Tibial artery (tissue), 4 donors: ENCODE data around the gene FBXL14.

ENCODE experiments used
- DNase-seq, 2 donors: peaks; one replicate each; pipeline ENCODE4 v3.0.0-alpha.2; 2019
- H3K27ac ChIP-seq, 2 donors: fragments of 200-600 bp; sonication (generic) in 1 of 2; 1 replicate in 1 of 2; 2 replicates in 1 of 2; pipeline ENCODE4 v1.5.1; 2018 to 2019; ENCODE audit warnings: mild to moderate bottlenecking in 1 of 2
- H3K27me3 ChIP-seq, 2 donors: fragments of 200-600 bp; sonication (generic) in 1 of 2; one replicate each; pipeline versions ENCODE4 v1.5.1 to v1.6.0; 2016 to 2019
- H3K36me3 ChIP-seq, 3 donors: fragments of 200-600 bp; sonication (generic) in 2 of 3; one replicate each; pipeline ENCODE4 v1.5.1; 2016 to 2019; ENCODE audit warnings: mild to moderate bottlenecking in 2 of 3
- H3K4me1 ChIP-seq, 4 donors: fragments of 200-600 bp; sonication (generic) in 2 of 4; 1 replicate in 3 of 4; 2 replicates in 1 of 4; pipeline ENCODE4 v1.5.1; 2016 to 2019
- H3K4me3 ChIP-seq, 2 donors: fragments of 200-600 bp; sonication (generic) in 1 of 2; 1 replicate in 1 of 2; 2 replicates in 1 of 2; pipeline ENCODE4 v1.5.1; 2018 to 2019; ENCODE audit warnings: mild to moderate bottlenecking in 2 of 2
- H3K9me3 ChIP-seq, 3 donors: fragments of 200-600 bp; sonication (generic) in 1 of 3; one replicate each; pipeline ENCODE4 v1.5.1; 2016 to 2019
- CTCF ChIP-seq, 2 experiments: fragments of 200-600 bp in 1 of 2; fragments of 450-650 bp in 1 of 2; IDR thresholded peaks; one replicate each; pipeline ENCODE4 v1.5.1; 2017 to 2019; ENCODE audit warnings: antibody characterized with exemption in 2 of 2, mild to moderate bottlenecking in 1 of 2, moderate library complexity in 1 of 2
- intact Hi-C: fragments of 100-400 bp; cut with DNase I; formaldehyde crosslinking; loops from one replicate; pipeline ENCODE4 v1.15.0; 2023; ENCODE audit warnings: low total_unique reads

FBXL14 gene

GRCh38 chr12:1595690-1596347 lies 1.4 kb upstream of the FBXL14 start:
- no peak for DNase-seq
- Histone ChIP-seq H3K9me3 (no peaks in the 10 kb centered on the region), H3K4me3 (peak overlapping the region; percentile 84 to 96), H3K4me1 (peaks cover 0 to 35% (median 24%) of the 10 kb centered on the region in 4 donors), H3K27ac (peak overlapping the region; percentile 89 to 93), H3K36me3 (no peaks in the 10 kb centered on the region), H3K27me3 (no peaks in the 10 kb centered on the region)
- TF ChIP-seq CTCF (IDR thresholded peaks at IDR 0.05), result no peak
- intact Hi-C loops, result loop anchor here (10.0 kb wide), 2 partner anchors 601 to 1031 kb away; partner anchors contain the start of gene ERC1

GRCh38 chr12:1595026-1595561 lies 713 bp upstream of the FBXL14 start:
- intact Hi-C loops, result loop anchor here (10.0 kb wide), 2 partner anchors 600 to 1030 kb away; partner anchors contain the start of gene ERC1

GRCh38 chr12:1594006-1594260 lies 448 bp downstream of the FBXL14 start:
- DNase-seq, result no peak
- no peak for TF ChIP-seq CTCF (IDR thresholded peaks at IDR 0.05)
- Histone ChIP-seq H3K36me3 (no peaks in the 10 kb centered on the region), H3K4me1 (peaks cover 0 to 53% (median 27%) of the 10 kb centered on the region in 4 donors), H3K27me3 (no peaks in the 10 kb centered on the region), H3K9me3 (no peaks in the 10 kb centered on the region), H3K27ac (peak overlapping the region; percentile 89 to 93), H3K4me3 (peak overlapping the region; percentile 84 to 96)
- intact Hi-C loops, result loop anchor here (10.0 kb wide), 2 partner anchors 599 to 1029 kb away; partner anchors contain the start of gene ERC1

More at GRCh38 chr12:1595026-1595561, 713 bp upstream of the FBXL14 start:
- H3K4me3 ChIP-seq, result peak overlapping the region; percentile 84 to 96
- no peak for DNase-seq
- TF ChIP-seq CTCF (IDR thresholded peaks at IDR 0.05), result no peak
- no peaks in the 10 kb centered on the region for H3K36me3 ChIP-seq
- H3K27me3 ChIP-seq, result no peaks in the 10 kb centered on the region
- peaks cover 0 to 42% (median 27%) of the 10 kb centered on the region in 4 donors for H3K4me1 ChIP-seq
- no peaks in the 10 kb centered on the region for H3K9me3 ChIP-seq
- H3K27ac ChIP-seq, result peak overlapping the region; percentile 89 to 93

GRCh38 chr12:1593174-1594005 lies 991 bp downstream of the FBXL14 start:
- no peaks in the 10 kb centered on the region for H3K27me3 ChIP-seq
- peak overlapping the region; percentile 84 to 96 for H3K4me3 ChIP-seq
- H3K27ac ChIP-seq, result peak overlapping the region; percentile 89 to 93
- peaks cover 0 to 58% (median 29%) of the 10 kb centered on the region in 4 donors for H3K4me1 ChIP-seq
- TF ChIP-seq CTCF (IDR thresholded peaks at IDR 0.05), result no peak
- no peaks in the 10 kb centered on the region for H3K36me3 ChIP-seq
- intact Hi-C loops, result loop anchor here (10.0 kb wide), 2 partner anchors 599 to 1029 kb away; partner anchors contain the start of gene ERC1
- no peaks in the 10 kb centered on the region for H3K9me3 ChIP-seq
- peak in 1 of 2 donors; percentile 76 for DNase-seq

GRCh38 chr12:1592444-1593173 lies 1.8 kb downstream of the FBXL14 start:
- H3K36me3 ChIP-seq, result no peaks in the 10 kb centered on the region
- DNase-seq, result no peak
- peaks cover 0 to 66% (median 33%) of the 10 kb centered on the region in 4 donors for H3K4me1 ChIP-seq
- H3K9me3 ChIP-seq, result no peaks in the 10 kb centered on the region
- H3K4me3 ChIP-seq, result peak overlapping the region; percentile 84 to 96
- H3K27me3 ChIP-seq, result no peaks in the 10 kb centered on the region
- peak overlapping the region; percentile 89 to 93 for H3K27ac ChIP-seq
- intact Hi-C loops, result loop anchor here (10.0 kb wide), 2 partner anchors 598 to 1028 kb away; partner anchors contain the start of gene ERC1
- TF ChIP-seq CTCF (IDR thresholded peaks at IDR 0.05), result no peak
